ENCODE results near the gene TMEM187. TPM values are rescaled to one million over a fixed set of nuclear protein-coding genes. Genes with fewer than 3 reads are reported as not detected.

The TMEM187 gene
- total and polyA plus RNA-seq, 12 donors = 4.0 to 29.2 (median 12.9) TPM

GRCh38 chrX:153929576-153929975, 43.0 kb upstream of the TMEM187 start:
- Histone ChIP-seq H3K4me3 (no peak overlapping the region), H3K27me3 (no peaks in the 10 kb centered on the region), H3K36me3 (replicated peaks in 1 of 2) (peaks cover 0 to 22% of the 10 kb centered on the region in 2 donors), H3K27ac (peak overlapping the region in 3 of 5 donors; percentile 5 to 94 (median 61)), H3K9me3 (replicated peaks in 1 of 3) (no peaks in the 10 kb centered on the region), H3K4me1 (replicated peaks in 1 of 2) (peaks cover 21 to 45% of the 10 kb centered on the region in 2 donors)
- WGBS, 4 donors = 64 to 78% (median 73%) methylated on average over 10 of the region's 10 CpGs; no CpG with 5 or more reads in 1 of the 4 donors
- DNase-seq = no peak
- TF ChIP-seq POLR2A (IDR thresholded peaks at IDR 0.05) = no peak
- no peak for TF ChIP-seq CTCF (IDR thresholded peaks at IDR 0.05)
- intact Hi-C loops (cut with DNase I) = no loop called here

- WGBS, 4 donors = 80 to 86% (median 83%) methylated on average over 16 to 31 of the region's 31 CpGs
- H3K4me1 ChIP-seq (replicated peaks in 1 of 2) = peaks cover 21 to 44% of the 10 kb centered on the region in 2 donors
- H3K9me3 ChIP-seq (replicated peaks in 1 of 3) = no peaks in the 10 kb centered on the region
- intact Hi-C loops (cut with DNase I) = no loop called here
- H3K4me3 ChIP-seq = no peak overlapping the region
- TF ChIP-seq POLR2A (IDR thresholded peaks at IDR 0.05) (no peak), CTCF (IDR thresholded peaks at IDR 0.05) (no peak)
- H3K36me3 ChIP-seq (replicated peaks in 1 of 2) = peaks cover 0 to 22% of the 10 kb centered on the region in 2 donors
- DNase-seq = no peak
- H3K27ac ChIP-seq = peak overlapping the region in 2 of 5 donors; percentile 5 to 61
- no peaks in the 10 kb centered on the region for H3K27me3 ChIP-seq
Observed at GRCh38 chrX:153930011-153930910, 42.3 kb upstream of the TMEM187 start.

GRCh38 chrX:153931151-153931550, 41.4 kb upstream of the TMEM187 start:
- Histone ChIP-seq H3K27ac (no peak overlapping the region), H3K4me3 (no peak overlapping the region), H3K27me3 (no peaks in the 10 kb centered on the region), H3K9me3 (replicated peaks in 1 of 3) (no peaks in the 10 kb centered on the region), H3K36me3 (replicated peaks in 1 of 2) (peaks cover 0 to 22% of the 10 kb centered on the region in 2 donors), H3K4me1 (replicated peaks in 1 of 2) (peaks cover 21 to 44% of the 10 kb centered on the region in 2 donors)
- intact Hi-C loops (cut with DNase I) = no loop called here
- 82 to 89% (median 87%) methylated on average over 5 to 8 of the region's 8 CpGs; no CpG with 5 or more reads in 1 of the 4 donors for WGBS, 4 donors
- DNase-seq = no peak
- TF ChIP-seq POLR2A (IDR thresholded peaks at IDR 0.05) (no peak), CTCF (IDR thresholded peaks at IDR 0.05) (no peak)

- H3K9me3 ChIP-seq (replicated peaks in 1 of 3) = no peaks in the 10 kb centered on the region
- H3K4me3 ChIP-seq = no peak overlapping the region
- TF ChIP-seq POLR2A (IDR thresholded peaks at IDR 0.05) (no peak), CTCF (IDR thresholded peaks at IDR 0.05) (no peak)
- peaks cover 16 to 38% of the 10 kb centered on the region in 2 donors for H3K4me1 ChIP-seq (replicated peaks in 1 of 2)
- H3K27me3 ChIP-seq = no peaks in the 10 kb centered on the region
- 83 to 88% (median 88%) methylated on average over 13 of the region's 13 CpGs; no CpG with 5 or more reads in 1 of the 4 donors for WGBS, 4 donors
- intact Hi-C loops (cut with DNase I) = no loop called here
- peaks cover 0 to 22% of the 10 kb centered on the region in 2 donors for H3K36me3 ChIP-seq (replicated peaks in 1 of 2)
- H3K27ac ChIP-seq = no peak overlapping the region
- DNase-seq = no peak
Observed at GRCh38 chrX:153931748-153932147, 40.8 kb upstream of the TMEM187 start.

Data from adrenal gland (tissue), 12 donors.